HT1080 (cell line): ENCODE data around the gene AMMECR1. TPM values are rescaled to one million over a fixed set of nuclear protein-coding genes. Genes with fewer than 3 reads are reported as not detected.
"Not testable (repeated sequence)": the region's sequence is repeated elsewhere in the genome, so short reads cannot be mapped to it uniquely, and the experiment has no call there.

Source experiments
- DNase-seq: peaks from one replicate; pipeline ENCODE4 v3.0.0-alpha.2; 2015; ENCODE audit warnings: low read depth
- small RNA-seq: library from RNA; depleted of rRNA; stranded (forward); fragments of <200 nt; gene quantifications from one replicate; pipeline ENCODE3, GENCODE V24; 2014
- total RNA-seq: library from RNA; depleted of rRNA; stranded (reverse); fragments of >200 nt; shearing (Covaris generic); gene quantifications from 2 replicates; pipeline ENCODE4 v1.2.3, GENCODE V29; 2014; rRNA removed

Gene AMMECR1
- total RNA-seq, 1 experiment from 2014 or later, result 12.0 TPM

- no peak for DNase-seq
These were observed 146.4 kb downstream of the AMMECR1 start for GRCh38 chrX:110171442-110171841.

DNA sequence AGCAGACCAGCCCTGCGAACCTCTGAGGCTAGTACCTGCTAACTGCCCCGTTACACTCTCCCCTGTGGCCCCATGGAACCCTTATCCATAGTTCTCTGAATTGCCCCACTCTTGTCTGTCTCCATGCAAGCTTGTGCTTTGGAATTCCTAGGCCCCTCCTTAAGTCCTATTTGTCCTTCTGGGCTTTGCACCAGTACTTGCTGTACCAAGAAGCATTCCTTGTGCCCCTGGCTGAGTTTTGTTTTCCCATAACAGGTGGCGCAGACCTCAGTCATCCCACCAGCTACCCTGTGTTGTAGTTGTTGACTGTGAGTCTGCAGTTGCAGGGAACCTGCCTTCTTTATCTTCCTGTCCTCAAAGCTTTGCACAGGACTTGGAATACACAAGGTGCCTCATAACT is 147.9 kb downstream of the AMMECR1 start:
- DNase-seq, result no peak

- DNase-seq, result no peak
These were observed 149.3 kb downstream of the AMMECR1 start for GRCh38 chrX:110168585-110168984.

GRCh38 chrX:110167952-110168451 is 149.9 kb downstream of the AMMECR1 start:
- DNase-seq, result peak; percentile 18

DNA sequence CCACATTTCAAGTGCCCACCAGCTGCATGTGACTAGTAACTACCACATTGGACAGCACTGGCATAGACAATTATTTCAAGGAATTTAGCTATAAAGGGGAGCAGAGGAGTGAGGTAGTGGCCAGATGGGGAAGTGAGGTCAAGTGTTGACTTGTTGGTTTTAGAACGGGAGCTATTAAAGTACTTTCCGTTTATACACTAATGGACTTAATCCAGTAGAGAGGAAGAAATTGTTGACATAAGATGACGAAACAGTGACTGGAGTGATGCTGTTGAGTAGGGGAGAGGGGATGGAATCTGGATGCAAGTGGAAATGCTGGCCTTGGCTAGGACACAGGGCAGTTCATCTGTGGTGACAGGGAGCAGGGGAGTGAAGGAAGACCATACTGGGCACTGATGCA is 154.4 kb downstream of the AMMECR1 start:
- no peak for DNase-seq

- DNase-seq, result no peak
These were observed 155.0 kb downstream of the AMMECR1 start for GRCh38 chrX:110162867-110163266.

- no peak for DNase-seq
These were observed 155.8 kb downstream of the AMMECR1 start for GRCh38 chrX:110162131-110162530.

DNA sequence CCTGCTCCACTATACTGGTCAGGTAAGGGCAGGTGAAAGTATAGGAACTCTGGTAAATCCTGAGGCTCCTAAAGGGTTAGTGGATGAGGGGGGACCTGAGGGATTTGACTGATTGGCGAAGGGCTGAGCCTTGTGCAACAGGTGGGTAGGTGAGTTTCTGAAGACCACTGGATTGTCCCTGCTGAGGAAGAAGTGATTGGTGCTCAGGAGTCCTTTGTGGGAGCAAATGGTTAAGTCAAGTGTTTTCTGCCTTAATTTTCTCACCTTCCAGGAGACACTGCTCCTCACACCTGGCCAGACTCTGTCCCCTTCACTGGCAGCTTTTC is 156.6 kb downstream of the AMMECR1 start:
- no peak for DNase-seq

GRCh38 chrX:110159865-110160264 is 158.0 kb downstream of the AMMECR1 start:
- no peak for DNase-seq

- no peak for DNase-seq
These were observed 158.7 kb downstream of the AMMECR1 start for GRCh38 chrX:110159235-110159634.

DNA sequence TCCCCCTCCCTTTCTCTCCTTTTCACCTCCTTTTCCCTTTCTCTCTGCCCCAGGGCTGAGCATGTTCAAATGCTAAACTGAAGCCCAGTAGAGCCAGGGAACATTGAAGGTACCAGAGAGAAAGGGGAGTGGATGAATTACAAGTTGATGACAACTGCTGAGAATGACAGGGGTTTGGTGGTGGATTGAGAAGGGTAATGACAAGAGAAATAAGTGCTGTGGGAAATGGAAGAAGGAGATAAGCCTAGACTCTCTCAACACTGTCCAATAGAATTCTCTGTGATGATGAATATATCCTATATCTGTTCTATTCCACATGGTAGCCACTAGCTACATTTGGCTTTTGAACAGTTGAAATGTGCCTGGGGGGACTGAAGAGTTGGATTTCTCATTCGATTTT is 160.4 kb downstream of the AMMECR1 start:
- DNase-seq, result no peak

- no peak for DNase-seq
These were observed 161.6 kb downstream of the AMMECR1 start for GRCh38 chrX:110156167-110156754.

DNA sequence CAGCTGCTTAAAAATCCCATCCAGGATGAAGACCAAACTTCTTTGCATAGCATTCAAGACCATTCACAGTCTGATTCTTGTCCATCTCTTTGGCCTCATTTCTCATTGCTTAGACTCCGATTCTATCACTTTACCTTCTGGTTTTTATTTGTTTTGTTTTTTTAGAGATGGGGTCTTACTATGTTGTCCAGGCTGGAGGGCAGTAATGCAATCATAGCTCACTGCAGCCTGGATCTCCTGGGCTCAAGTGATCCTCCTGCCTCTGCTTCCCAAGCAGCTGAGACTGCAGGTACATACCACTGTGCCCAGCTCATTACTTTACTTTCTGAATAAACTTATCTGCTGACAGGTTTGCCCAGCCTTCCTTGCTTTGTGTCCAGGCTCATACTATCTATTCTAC is 162.1 kb downstream of the AMMECR1 start:
- no peak for DNase-seq

DNA sequence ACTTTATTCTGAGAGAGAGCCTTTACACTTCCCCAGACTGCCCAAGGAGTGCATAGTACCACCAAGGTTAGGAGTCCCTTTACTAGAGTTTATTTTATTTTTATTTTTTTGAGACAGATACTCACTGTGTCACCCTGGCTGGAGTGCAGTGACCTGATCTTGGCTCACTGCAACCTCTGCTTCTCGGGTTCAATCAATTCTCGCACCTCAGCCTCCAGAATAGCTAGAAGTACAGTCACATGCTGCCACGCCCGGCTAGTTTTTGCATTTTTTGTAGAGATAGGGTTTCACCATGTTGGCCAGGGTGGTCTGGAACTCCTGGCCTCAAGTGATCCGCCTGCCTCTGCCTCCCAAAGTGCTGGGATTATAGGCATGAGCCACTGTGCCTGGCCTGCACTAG is 163.6 kb downstream of the AMMECR1 start:
- not testable (repeated sequence) for DNase-seq

DNA sequence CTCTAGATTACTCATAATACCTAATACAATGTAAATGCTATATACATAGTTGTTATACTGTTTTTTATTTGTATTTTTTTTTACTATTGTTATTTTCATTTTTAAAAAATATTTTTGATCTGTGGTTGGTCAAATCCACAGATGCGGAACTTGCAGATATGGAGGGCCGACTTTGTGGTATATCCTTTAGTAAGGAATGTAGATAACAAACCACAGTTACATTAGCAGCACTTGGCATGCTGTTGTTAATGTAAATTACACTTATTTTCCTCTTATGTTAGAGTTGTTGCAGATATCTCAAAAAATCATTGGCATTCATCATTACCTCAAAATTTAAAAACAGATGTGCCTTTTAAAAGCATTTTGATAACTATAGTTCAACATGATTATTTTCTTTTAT is 164.0 kb downstream of the AMMECR1 start:
- DNase-seq, result no peak

DNA sequence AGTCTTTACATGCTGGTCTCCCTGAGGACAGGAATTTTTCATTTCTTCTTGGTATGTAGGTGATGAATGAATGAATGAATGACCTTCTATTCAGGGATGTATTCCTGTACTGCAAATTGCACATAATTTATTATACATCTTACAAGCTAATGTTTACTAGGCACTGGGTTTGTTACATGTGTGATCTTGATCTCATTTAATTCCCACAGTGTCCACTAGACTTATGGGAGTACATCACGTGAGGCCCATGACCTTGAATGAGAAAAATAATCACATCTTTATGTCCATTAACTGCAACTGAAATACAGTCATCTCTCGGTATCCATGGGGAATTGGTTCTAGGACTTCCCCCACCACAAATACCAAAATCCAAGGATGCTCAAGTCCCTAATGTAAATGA is 164.6 kb downstream of the AMMECR1 start:
- DNase-seq, result no peak

DNA sequence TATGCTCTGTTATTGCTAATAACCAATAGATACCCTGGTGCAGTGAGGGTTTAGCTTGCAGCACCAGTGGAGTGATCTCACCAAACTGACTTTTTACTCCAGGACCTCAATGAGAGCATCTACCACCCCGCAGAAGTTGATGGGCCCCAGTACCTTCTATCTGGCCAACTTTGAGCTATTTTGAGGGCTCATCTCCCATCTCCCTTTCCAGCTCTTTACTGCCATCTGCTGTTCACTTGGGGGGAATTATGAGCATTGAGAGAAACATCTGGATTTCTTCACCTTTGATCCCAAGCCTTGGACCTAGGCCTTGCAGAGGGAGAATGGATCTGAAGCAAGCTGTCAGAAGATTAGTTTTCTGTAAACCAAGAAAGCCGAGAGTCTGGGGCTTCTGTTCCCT is 171.4 kb downstream of the AMMECR1 start:
- peak; percentile 29 for DNase-seq

- DNase-seq, result peak; percentile 13
These were observed 172.0 kb downstream of the AMMECR1 start for GRCh38 chrX:110145854-110146253.

DNA sequence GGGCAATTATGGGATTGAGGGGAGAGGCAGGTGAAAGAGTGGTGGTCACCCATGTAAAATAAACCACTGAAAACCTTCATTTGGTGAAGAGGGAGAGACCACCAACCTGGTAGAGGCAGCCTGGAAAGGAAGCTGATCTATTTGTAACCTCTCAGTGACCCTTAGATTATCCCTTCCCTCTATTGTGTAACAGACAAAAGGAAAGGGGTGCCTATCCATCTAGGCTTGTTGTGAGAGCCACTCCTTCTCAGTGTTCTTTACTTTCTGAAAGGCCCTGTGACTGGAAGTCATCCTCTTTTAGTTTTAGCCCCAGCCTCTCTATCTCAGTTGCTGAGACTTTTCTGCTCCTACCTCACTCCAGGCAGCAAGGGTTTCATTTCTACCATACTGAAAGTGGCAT is 172.6 kb downstream of the AMMECR1 start:
- no peak for DNase-seq

Small RNA genes within 50 kb of the gene (small RNA-seq; reads per million reads assigned to genes)
- gene GNG5P2 (not detected), gene SNORD96B (7.2 reads per million, percentile 90 among the genes with 10 or more reads in this experiment)

Other genes with a start within 250 kb of the AMMECR1 start
- gene RTL9, start 40.8 kb upstream of the AMMECR1 start, total RNA-seq, result 0.20 and 0.26 TPM in 2 replicates